Adrenal gland (tissue), 12 donors: ENCODE measurements around the gene PRKCE. TPM values are rescaled to one million over a fixed set of nuclear protein-coding genes. Genes with fewer than 3 reads are reported as not detected.
A peak's percentile ranks its signal among the peaks of the same experiment; 100 is the strongest.

Experiments used
- DNase-seq, 7 donors: peaks; one replicate each; pipeline ENCODE4 v3.0.0-alpha.2; 2019 to 2020
- H3K27ac ChIP-seq, 5 donors: fragments of 200-600 bp; sonication (generic) in 4 of 5; 1 replicate in 3 of 5; 2 replicates in 2 of 5; pipeline versions ENCODE4 v1.5.1 to v1.8.0; 2016 to 2020; ENCODE audit warnings: mild to moderate bottlenecking in 1 of 5
- H3K27me3 ChIP-seq: fragments of 200-600 bp; 2 replicates; pipeline ENCODE4 v1.8.0; 2021
- H3K36me3 ChIP-seq, 2 donors: fragments of 200-600 bp; replicated peaks in 1 of 2; 1 replicate in 1 of 2; 2 replicates in 1 of 2; pipeline versions ENCODE4 v1.5.1 to v1.8.0; 2018 to 2022
- H3K4me1 ChIP-seq, 2 donors: fragments of 200-600 bp; replicated peaks in 1 of 2; 1 replicate in 1 of 2; 2 replicates in 1 of 2; pipeline versions ENCODE4 v1.5.1 to v1.8.0; 2018 to 2021
- H3K4me3 ChIP-seq, 4 donors: fragments of 200-600 bp; sonication (generic) in 3 of 4; one replicate each; pipeline ENCODE4 v1.5.1; 2016 to 2018
- H3K9me3 ChIP-seq, 3 donors: fragments of 200-600 bp; sonication (generic) in 1 of 3; replicated peaks in 1 of 3; 1 replicate in 2 of 3; 2 replicates in 1 of 3; pipeline versions ENCODE4 v1.5.1 to v1.8.0; 2016 to 2021
- POLR2A ChIP-seq, 2 donors: fragments of 450-650 bp; IDR thresholded peaks; one replicate each; pipeline ENCODE4 v1.6.1; 2017; ENCODE audit warnings: antibody characterized with exemption in 2 of 2, mild to moderate bottlenecking in 2 of 2, moderate library complexity in 1 of 2
- WGBS, 4 donors: extraction: QIAGEN DNeasy Blood & Tissue Kit in 2 of 4; methylation state at CpG; one replicate each; pipeline versions ENCODE4 v1.1.5 to v1.1.7; 2013 to 2017; 5-methylcytosine and 5-hydroxymethylcytosine counted together
- intact Hi-C, 2 donors: fragments of 100-400 bp; cut with DNase I; formaldehyde crosslinking; loops; one replicate each; pipeline versions ENCODE4 v1.14.1 to v1.15.0; 2022 to 2023
- polyA plus RNA-seq, 3 donors: library from polyadenylated mRNA; stranded (reverse); fragments of 200-250 nt in 2 of 3; fragments of 350-450 nt in 1 of 3; fragmentation: Illumina TruSeq in 1 of 3; extraction: RNeasy Lipid Tissue Mini Kit (QIAGEN cat#74804) in 1 of 3; gene quantifications; one replicate each; pipeline ENCODE4 v1.2.3, GENCODE V29; 2013 to 2014
- total RNA-seq, 9 donors: library from RNA; depleted of rRNA in 4 of 9; stranded (reverse); fragments of >200 nt in 4 of 9; fragments of 120-200 nt in 1 of 9; fragmentation: NEBNext Ultra II Directional in 1 of 9; extraction: Animal tissue kit (Norgen Biotek cat#: 25700) in 1 of 9; gene quantifications; one replicate each; pipeline versions ENCODE4 v1.1.0 to v1.2.4, GENCODE V29; 2013 to 2023
- TF ChIP-seq, protein P1 (sequence below), 6 experiments: fragments of 450-650 bp in 4 of 6; fragments of 200-600 bp in 2 of 6; sonication (generic) in 1 of 6; IDR thresholded peaks; 1 replicate in 5 of 6; 2 replicates in 1 of 6; pipeline versions ENCODE4 v1.5.1 to v1.8.0; 2016 to 2021; ENCODE audit warnings: antibody characterized with exemption in 6 of 6, mild to moderate bottlenecking in 2 of 6, moderate library complexity in 1 of 6
- donor health status: healthy with polysubstance abuse.
- donor health status: Bipolar disorder and iron deficiency.
- donor health status: DM: yes; HTN: yes; CAD: no.
- donor health status: DM: no; HTN: no; CAD: no.
- donor health status: DM: no; HTN: no; CAD: no.
- donor health status: DM: yes; HTN: yes; CAD: no.

Gene PRKCE
- total and polyA plus RNA-seq, 12 donors: 1.9 to 19.2 (median 8.0) TPM

DNA sequence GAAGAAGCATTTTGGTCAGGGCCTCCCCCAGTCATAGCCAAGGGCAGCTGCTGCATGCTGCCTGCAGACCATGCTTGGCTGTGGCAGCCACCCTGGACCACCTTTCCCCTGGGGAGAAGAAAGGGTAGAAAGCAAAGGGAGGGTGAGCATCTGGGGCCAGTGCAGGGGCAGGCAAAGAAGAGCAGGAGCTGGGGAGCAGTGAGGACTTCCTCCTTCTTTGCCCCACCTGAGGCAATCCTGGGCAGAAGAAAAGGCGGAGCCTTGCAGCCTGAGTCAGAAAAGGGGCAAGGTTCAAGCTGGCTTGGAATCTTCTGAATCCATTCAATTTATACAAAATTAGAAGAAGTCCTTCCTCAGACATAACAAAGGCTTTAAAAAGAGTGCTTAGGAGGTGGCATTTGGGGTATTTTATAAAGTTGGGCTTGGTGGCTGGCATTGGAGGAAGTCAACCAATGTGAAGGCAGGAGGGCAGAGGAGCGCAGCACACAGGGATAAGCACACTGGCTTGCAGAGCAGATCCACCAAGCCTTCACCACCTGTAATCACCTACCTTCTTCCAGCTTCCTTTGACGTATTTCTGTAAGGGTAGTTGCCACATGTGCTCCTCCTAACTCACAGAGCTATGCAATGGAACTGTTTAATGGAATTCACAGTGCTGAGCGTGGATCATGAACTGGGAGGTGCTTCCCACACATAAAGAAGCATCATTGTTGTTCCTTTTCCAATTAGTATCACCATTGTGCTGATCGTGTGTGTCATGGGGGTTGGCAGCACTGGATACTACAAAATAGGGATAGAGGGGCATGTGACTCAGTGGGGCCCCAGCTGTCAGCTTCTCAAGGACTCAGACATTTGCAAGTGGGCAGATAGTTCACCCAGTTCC is 491.3 kb downstream of the PRKCE start:
- no peak overlapping the region for H3K27ac ChIP-seq
- intact Hi-C loops: no loop called here
- 84 to 90% (median 89%) methylated on average over 5 of the region's 5 CpGs for WGBS, 4 donors
- no peaks in the 10 kb centered on the region for H3K9me3 ChIP-seq
- no peaks in the 10 kb centered on the region for H3K36me3 ChIP-seq
- TF ChIP-seq, protein P1, sequence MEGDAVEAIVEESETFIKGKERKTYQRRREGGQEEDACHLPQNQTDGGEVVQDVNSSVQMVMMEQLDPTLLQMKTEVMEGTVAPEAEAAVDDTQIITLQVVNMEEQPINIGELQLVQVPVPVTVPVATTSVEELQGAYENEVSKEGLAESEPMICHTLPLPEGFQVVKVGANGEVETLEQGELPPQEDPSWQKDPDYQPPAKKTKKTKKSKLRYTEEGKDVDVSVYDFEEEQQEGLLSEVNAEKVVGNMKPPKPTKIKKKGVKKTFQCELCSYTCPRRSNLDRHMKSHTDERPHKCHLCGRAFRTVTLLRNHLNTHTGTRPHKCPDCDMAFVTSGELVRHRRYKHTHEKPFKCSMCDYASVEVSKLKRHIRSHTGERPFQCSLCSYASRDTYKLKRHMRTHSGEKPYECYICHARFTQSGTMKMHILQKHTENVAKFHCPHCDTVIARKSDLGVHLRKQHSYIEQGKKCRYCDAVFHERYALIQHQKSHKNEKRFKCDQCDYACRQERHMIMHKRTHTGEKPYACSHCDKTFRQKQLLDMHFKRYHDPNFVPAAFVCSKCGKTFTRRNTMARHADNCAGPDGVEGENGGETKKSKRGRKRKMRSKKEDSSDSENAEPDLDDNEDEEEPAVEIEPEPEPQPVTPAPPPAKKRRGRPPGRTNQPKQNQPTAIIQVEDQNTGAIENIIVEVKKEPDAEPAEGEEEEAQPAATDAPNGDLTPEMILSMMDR (IDR thresholded peaks at IDR 0.05): no peak
- no peak for TF ChIP-seq POLR2A (IDR thresholded peaks at IDR 0.05)
- H3K4me3 ChIP-seq: no peak overlapping the region
- DNase-seq: peak in 1 of 7 donors; percentile 30
- H3K4me1 ChIP-seq: peaks cover 0 to 16% of the 10 kb centered on the region in 2 donors
- no peaks in the 10 kb centered on the region for H3K27me3 ChIP-seq

GRCh38 chr2:46143429-46144132 is 492.1 kb downstream of the PRKCE start:
- Histone ChIP-seq H3K36me3 (no peaks in the 10 kb centered on the region), H3K4me1 (peaks cover 0 to 16% of the 10 kb centered on the region in 2 donors), H3K27ac (no peak overlapping the region), H3K9me3 (no peaks in the 10 kb centered on the region), H3K4me3 (no peak overlapping the region), H3K27me3 (no peaks in the 10 kb centered on the region)
- intact Hi-C loops: no loop called here
- peak in 4 of 7 donors; percentile 22 to 45 (median 38) for DNase-seq
- TF ChIP-seq, protein P1 (IDR thresholded peaks at IDR 0.05): no peak
- TF ChIP-seq POLR2A (IDR thresholded peaks at IDR 0.05): no peak
- 72 to 84% (median 81%) methylated on average over 5 to 9 of the region's 9 CpGs for WGBS, 4 donors

- no peaks in the 10 kb centered on the region for H3K27me3 ChIP-seq
- TF ChIP-seq POLR2A (IDR thresholded peaks at IDR 0.05): no peak
- TF ChIP-seq, protein P1 (IDR thresholded peaks at IDR 0.05): no peak
- 96 to 98% (median 97%) methylated on average over 6 of the region's 6 CpGs for WGBS, 4 donors
- intact Hi-C loops: no loop called here
- no peaks in the 10 kb centered on the region for H3K36me3 ChIP-seq
- no peak overlapping the region for H3K4me3 ChIP-seq
- DNase-seq: no peak
- H3K4me1 ChIP-seq: peaks cover 0 to 16% of the 10 kb centered on the region in 2 donors
- no peak overlapping the region for H3K27ac ChIP-seq
- no peaks in the 10 kb centered on the region for H3K9me3 ChIP-seq
Measured at GRCh38 chr2:46144133-46144800, 492.8 kb downstream of the PRKCE start.

GRCh38 chr2:46145017-46145416 is 493.5 kb downstream of the PRKCE start:
- Histone ChIP-seq H3K4me3 (no peak overlapping the region), H3K4me1 (peaks cover 0 to 16% of the 10 kb centered on the region in 2 donors), H3K9me3 (no peaks in the 10 kb centered on the region), H3K27ac (no peak overlapping the region), H3K27me3 (no peaks in the 10 kb centered on the region), H3K36me3 (no peaks in the 10 kb centered on the region)
- 91 to 95% (median 95%) methylated on average over 5 of the region's 5 CpGs for WGBS, 4 donors
- DNase-seq: no peak
- TF ChIP-seq, protein P1 (IDR thresholded peaks at IDR 0.05): no peak
- TF ChIP-seq POLR2A (IDR thresholded peaks at IDR 0.05): no peak
- intact Hi-C loops: no loop called here
